ENCODE measurements around the gene TNFSF4.

GRCh38 chr1:173175514-173176145 is 31.5 kb downstream of the TNFSF4 start:
- TF ChIP-seq EP300 (IDR thresholded peaks at IDR 0.05) (no peak), POLR2A (IDR thresholded peaks at IDR 0.05) (no peak), POLR2AphosphoS5 (IDR thresholded peaks at IDR 0.05) (no peak)
- TF ChIP-seq, protein P1, sequence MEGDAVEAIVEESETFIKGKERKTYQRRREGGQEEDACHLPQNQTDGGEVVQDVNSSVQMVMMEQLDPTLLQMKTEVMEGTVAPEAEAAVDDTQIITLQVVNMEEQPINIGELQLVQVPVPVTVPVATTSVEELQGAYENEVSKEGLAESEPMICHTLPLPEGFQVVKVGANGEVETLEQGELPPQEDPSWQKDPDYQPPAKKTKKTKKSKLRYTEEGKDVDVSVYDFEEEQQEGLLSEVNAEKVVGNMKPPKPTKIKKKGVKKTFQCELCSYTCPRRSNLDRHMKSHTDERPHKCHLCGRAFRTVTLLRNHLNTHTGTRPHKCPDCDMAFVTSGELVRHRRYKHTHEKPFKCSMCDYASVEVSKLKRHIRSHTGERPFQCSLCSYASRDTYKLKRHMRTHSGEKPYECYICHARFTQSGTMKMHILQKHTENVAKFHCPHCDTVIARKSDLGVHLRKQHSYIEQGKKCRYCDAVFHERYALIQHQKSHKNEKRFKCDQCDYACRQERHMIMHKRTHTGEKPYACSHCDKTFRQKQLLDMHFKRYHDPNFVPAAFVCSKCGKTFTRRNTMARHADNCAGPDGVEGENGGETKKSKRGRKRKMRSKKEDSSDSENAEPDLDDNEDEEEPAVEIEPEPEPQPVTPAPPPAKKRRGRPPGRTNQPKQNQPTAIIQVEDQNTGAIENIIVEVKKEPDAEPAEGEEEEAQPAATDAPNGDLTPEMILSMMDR (IDR thresholded peaks at IDR 0.05) = no peak
